GM18526 (cell line): ENCODE results near the gene TRAF2.

Experiments used
- POLR2A ChIP-seq: IDR thresholded peaks from 3 replicates; pipeline ENCODE4 v1.6.1; 2011; ENCODE audit not compliant: insufficient read length; ENCODE audit errors: extremely low read depth

TRAF2 gene

DNA sequence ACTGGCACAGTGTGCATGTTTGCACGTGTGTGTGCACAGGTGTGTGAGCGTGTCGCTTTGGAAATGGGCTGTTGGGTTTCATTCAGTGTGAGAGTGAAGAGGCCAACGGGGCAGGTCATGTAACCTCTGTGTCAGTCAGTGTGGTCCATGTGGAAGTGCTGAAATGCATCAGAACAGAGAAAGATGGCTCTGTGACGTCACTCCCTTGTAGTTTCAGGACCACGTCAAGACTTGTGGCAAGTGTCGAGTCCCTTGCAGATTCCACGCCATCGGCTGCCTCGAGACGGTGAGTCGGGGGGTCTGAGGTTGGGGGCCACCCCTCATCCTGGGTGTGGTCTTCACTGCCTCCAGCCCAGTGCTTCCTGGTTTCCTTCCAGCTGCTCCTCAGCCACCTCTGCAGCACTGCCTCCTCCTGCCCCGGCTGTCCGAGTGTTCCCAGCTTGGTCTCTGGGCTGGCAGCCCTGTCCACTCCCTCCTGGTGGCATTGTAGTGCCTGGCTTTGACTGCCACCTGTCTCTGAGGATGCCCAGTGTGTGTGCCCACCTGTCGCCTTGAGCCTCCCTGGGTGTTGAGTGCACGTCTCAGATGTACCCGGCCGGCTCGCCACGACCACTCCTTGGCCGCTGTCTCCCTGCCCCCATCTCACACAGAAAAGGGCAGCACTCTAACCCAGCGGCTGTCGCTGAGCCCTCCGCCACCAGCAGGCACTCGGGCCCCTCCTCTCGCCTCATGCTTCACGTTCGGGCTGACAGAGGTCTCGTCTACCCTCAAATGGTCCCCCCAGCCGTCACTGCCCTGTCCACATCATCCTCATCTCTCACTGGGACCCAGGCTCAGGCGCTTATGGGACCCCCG, 30.2 kb downstream of the TRAF2 start:
- no peak for TF ChIP-seq POLR2A

DNA sequence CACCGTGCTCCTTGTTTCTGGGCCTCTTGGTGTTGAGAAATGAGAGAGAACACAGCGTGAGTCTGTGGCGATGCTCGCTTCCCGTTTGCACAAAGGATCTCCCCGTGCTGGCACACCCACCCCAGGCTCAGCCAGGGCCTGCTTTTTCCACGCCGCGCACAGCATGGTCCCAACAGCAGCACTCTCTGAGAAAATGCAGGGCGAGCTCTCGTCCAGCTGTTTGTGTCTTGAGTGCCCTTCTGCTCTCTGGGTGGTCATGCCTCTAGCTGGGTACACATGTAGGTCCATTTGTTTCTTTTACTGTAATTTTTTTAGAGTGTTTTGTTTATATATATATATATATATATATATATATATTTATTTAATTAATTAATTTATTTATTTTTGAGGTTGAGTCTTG, 31.6 kb downstream of the TRAF2 start:
- TF ChIP-seq POLR2A: no peak

DNA sequence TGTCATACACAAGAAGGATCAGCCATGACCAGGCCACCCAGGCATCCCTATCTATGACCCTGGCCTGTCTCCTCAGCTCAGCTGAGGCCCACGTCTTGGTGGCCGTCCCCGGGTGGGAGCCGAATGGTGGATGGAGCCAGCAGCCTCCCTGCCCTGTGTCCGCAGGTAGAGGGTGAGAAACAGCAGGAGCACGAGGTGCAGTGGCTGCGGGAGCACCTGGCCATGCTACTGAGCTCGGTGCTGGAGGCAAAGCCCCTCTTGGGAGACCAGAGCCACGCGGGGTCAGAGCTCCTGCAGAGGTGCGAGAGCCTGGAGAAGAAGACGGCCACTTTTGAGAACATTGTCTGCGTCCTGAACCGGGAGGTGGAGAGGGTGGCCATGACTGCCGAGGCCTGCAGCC, 33.8 kb downstream of the TRAF2 start:
- no peak for TF ChIP-seq POLR2A

DNA sequence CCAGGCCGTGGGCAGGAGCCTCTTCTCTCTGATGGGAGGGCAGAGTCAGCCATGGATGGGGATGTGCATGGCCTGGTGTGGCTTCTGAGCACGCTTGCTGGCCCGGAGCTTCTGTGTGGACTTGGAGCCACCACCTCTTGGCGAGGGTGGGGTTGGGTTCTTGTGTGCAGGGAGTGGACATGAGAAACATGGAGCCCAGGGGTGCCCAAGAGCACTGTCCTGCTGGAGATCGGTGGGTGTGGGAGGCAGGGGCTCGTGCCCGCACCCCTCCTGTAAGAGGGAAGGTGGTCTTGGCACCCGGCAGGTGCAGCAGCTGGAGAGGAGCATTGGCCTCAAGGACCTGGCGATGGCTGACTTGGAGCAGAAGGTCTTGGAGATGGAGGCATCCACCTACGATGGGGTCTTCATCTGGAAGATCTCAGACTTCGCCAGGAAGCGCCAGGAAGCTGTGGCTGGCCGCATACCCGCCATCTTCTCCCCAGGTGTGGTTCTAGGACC, 34.5 kb downstream of the TRAF2 start:
- TF ChIP-seq POLR2A: no peak

DNA sequence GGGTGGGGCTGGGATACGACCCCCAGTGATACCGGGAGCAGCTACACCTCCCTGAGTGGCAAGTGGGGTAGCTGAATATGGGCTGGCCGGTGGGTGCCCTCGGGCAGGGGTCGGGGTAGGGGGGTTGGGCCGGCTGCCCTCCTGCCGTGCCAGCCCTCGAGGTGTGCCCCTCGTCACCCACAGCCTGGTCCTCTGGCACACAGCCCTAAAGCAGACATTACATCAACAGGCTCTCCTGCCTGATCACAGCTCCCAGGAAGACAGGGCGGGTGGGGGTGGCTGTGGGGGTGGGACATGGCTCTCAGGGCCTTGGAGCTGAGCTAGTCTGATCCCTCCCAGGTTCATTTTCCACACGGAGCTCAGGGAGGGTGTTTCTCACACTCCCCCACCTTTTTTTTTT, 35.0 kb downstream of the TRAF2 start:
- TF ChIP-seq POLR2A: no peak

DNA sequence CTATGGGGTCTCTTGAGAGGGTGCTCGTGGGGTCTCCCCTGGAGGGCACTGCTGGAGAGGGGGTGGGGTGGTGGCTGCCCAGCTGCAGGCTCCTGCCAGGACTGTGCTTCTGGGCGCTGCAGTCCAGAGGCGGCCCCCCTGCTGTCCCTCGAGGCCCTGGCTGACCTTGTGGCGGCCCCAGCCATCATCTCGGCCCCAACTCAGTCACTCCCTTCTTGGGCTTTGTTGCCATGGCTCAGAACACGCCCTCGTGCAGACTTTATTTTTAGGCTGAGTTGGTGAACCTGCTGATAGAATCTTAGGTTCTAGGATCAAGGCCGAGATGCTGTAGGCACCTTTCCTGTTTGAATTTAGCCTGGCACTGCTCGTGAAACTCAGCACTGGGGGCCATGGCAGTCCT, 35.4 kb downstream of the TRAF2 start:
- TF ChIP-seq POLR2A: no peak

DNA sequence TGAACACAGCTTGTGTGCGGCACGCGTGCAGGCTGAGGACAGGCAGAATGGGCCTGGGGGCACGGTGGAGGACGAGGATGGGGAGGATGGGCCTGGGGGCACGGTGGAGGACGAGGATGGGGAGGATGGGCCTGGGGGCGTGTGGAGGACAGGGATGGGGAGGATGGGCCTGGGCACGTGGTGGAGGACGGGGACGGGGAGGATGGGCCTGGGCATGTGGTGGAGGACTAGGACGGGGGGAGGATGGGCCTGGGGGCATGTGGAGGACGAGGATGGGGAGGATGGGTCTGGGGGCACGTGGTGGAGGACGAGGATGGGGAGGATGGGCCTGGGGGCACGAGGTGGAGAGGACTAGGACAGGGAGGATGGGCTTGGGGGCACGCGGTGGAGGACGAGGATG, 36.2 kb downstream of the TRAF2 start:
- no peak for TF ChIP-seq POLR2A

DNA sequence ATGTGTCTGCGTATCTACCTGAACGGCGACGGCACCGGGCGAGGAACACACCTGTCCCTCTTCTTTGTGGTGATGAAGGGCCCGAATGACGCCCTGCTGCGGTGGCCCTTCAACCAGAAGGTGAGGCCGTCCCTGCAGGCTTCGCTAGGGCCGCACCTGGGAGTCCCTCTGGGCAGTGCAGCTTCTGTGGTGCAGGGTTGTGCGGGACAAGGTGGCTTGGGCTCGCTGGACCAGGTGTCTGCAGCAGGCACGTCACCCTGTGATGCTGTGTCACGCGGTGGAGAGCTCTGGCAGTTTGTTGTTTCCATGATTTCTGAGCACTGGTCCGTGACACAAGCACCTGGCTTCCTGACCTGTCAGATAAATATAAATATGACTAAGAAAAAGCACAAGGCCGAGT, 37.6 kb downstream of the TRAF2 start:
- TF ChIP-seq POLR2A: no peak

DNA sequence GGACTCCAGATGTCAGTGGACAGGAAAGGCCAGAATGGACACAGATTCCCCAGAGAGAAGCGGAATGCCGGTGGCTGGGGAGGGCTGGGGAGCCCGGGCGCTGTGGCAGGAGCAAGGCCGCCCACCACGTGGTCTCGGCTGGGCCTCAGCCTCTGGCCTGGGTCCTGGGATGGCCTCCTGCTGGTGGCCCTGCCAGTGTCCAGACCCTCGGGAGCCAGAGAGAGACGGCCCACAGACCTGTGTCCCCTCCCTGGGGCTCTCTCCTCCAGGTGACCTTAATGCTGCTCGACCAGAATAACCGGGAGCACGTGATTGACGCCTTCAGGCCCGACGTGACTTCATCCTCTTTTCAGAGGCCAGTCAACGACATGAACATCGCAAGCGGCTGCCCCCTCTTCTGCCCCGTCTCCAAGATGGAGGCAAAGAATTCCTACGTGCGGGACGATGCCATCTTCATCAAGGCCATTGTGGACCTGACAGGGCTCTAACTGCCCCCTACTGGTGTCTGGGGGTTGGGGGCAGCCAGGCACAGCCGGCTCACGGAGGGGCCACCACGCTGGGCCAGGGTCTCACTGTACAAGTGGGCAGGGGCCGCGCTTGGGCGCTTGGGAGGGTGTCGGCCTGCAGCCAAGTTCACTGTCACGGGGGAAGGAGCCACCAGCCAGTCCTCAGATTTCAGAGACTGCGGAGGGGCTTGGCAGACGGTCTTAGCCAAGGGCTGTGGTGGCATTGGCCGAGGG, 39.3 kb downstream of the TRAF2 start:
- TF ChIP-seq POLR2A: no peak

DNA sequence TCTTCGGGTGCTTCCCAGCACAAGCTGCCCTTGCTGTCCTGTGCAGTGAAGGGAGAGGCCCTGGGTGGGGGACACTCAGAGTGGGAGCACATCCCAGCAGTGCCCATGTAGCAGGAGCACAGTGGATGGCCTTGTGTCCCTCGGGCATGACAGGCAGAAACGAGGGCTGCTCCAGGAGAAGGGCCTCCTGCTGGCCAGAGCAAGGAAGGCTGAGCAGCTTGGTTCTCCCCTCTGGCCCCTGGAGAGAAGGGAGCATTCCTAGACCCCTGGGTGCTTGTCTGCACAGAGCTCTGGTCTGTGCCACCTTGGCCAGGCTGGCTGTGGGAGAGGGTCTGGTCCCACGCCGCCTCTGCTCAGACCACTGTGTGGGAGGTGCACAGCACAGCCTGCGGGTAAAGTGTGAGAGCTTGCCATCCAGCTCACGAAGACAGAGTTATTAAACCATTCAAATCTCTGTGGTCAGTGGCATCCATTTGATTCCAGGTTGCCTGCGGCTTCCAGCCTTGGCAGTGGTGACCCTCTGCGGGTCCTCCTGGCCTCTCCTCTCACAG, 39.9 kb downstream of the TRAF2 start:
- TF ChIP-seq POLR2A: no peak

DNA sequence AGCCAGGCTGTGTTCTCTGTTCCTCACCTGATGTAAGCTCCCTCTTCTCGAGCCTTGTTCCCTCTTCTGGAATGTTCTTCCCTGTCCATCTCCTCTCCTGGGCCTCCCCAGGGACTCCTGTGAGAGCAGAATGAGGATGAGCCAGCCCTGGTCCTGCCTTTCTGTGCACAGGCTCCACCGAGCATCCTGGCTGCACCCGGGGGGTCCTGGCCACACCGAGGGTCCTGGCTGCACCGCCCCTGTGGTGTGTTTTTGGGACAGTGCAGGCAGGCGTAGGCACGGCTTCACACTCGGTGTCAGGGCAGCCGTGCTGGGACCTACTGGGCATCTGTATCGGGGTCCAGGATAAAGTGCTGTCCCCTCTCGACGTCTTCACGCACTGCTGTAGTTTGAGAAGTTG, 40.4 kb downstream of the TRAF2 start:
- TF ChIP-seq POLR2A: no peak

DNA sequence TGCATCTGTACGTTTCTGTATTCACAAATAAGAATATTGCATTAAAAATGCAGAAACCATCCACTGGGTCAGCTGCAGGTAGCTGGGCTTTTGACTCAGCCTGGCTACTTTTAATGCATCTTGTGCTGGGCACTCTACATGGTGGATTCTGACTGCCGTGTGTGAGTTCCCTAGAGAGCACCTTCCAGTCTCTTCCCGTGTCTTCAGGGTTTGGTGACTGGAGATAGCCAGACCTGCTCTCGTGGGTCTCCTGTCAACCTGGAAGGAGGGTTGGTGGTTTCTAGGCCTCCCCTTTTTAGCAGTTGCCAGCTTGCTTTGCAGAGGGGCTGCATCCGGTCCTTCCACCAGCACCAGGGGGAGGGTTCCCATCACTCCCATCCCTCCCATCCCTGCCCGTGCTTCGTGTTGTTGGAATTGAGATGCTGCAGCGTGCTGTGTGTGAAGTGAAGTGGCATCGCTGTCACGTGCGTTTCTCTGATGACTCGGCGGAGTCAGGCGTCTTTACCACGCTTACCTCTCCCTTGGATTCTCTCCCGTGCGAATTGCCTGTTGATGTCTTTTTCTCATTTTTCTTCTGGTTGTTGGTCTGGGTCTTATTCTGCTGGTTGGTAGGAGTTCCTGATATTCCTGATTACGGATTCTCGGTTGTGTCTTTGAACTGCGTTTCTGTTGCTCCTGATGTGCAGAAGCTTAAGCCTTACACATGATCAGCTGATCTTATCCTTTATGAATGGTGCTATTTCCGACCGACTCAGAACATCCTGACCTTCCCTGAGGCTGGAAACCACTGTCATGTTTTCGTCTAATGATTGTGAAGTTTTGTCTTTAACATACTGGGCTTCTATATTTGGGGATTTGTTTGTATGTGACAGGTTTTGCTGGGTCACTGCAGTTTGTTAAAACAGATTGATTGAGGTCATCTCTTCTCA, 41.3 kb downstream of the TRAF2 start:
- no peak for TF ChIP-seq POLR2A

DNA sequence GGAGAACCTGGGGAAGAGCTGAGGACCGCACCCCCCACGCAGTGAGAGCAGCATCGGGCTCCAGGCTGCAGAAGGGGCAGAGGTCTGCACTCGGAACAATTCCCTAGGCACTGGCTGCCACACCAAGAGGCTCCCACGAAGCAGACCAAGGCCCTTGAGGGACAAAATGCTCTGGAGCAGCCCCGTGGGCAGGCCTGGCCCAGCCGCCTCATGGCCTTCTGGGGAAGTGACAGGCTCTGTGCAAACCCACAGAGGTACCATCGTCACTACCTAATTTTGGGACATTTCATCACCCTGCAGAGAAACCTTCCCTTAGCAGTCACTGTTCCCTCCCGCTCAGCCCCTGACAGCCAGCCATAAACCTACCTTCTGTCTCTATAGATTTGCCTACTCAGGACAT, 42.3 kb downstream of the TRAF2 start:
- TF ChIP-seq POLR2A: no peak

DNA sequence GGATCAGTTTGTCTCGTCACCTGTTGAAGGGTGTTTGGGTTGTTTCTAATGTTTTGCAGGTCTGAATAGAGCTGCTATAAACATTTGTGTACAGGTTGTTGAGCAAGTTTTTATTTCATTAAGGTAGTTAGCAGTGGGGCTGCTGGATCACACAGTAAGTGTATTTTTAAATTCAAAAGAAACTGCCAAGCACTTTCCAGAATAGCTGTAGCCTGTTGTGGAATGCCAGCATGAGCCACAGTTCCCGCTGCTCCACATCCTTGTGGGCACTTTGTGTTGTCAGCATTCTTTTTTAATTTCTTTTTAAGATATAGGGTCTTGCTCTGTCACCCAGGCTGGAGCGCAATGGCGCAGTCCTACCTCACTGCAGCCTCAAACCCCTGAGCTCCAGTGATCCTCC, 43.7 kb downstream of the TRAF2 start:
- no peak for TF ChIP-seq POLR2A

DNA sequence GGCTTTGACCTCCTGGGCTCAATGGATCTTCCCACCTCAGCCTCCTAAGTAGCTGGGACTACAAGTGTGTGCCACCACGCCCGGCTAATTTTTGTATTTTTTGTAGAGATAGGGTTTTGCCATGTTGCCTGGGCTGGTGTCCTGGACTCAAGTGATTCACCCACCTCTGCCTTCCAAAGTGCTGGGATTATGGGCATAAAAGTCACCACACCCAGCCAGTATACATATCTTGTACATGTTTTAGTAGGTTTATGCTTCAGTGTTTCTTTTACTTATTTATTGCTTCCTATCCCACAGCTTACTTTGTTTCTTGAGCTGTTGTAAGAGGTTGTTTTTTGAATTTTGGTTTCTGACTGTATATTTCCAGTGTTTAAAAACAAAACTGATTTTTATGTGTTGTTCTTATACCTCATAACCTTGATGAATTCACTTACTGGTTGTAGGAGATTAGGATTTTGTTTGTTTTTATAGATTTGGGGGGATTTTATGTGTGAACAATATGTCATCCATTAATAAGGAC, 45.4 kb downstream of the TRAF2 start:
- TF ChIP-seq POLR2A: no peak
